GM06990 (cell line): Measurements from ENCODE around the gene PLXNA4.

ENCODE experiments used
- DNase-seq: peaks from one replicate; pipeline ENCODE4 v3.0.0-alpha.2; 2011; ENCODE audit not compliant: insufficient read length; ENCODE audit errors: extremely low read depth
- H3K27me3 ChIP-seq: replicated peaks from 2 replicates; pipeline ENCODE4 v1.6.0; 2011; ENCODE audit warnings: low read length; ENCODE audit not compliant: control insufficient read depth, insufficient read depth
- H3K36me3 ChIP-seq: 2 replicates; pipeline ENCODE4 v1.5.1; 2011; ENCODE audit warnings: low read length; ENCODE audit not compliant: control insufficient read depth, insufficient read depth
- H3K4me3 ChIP-seq: replicated peaks from 2 replicates; pipeline ENCODE4 v1.5.1; 2011; ENCODE audit warnings: low read depth, mild to moderate bottlenecking, control low read depth, low read length
- CTCF ChIP-seq: IDR thresholded peaks from 2 replicates; pipeline ENCODE4 v1.5.1; 2011; ENCODE audit warnings: low read length, control low read depth, mild to moderate bottlenecking, inconsistent platforms; ENCODE audit not compliant: insufficient read depth, poor library complexity, severe bottlenecking

PLXNA4 gene

GRCh38 chr7:132609222-132609621 is 33.0 kb upstream of the PLXNA4 start:
- Histone ChIP-seq H3K4me3 (no peak overlapping the region), H3K27me3 (no peaks in the 10 kb centered on the region; the same call in none of the 2 replicates), H3K36me3 (no peaks in the 10 kb centered on the region)
- no peak for TF ChIP-seq CTCF
- DNase-seq = no peak

- H3K27me3 ChIP-seq = no peaks in the 10 kb centered on the region; the same call in none of the 2 replicates
- no peak for TF ChIP-seq CTCF
- no peaks in the 10 kb centered on the region for H3K36me3 ChIP-seq
- DNase-seq = no peak
- no peak overlapping the region for H3K4me3 ChIP-seq
These were observed 32.3 kb upstream of the PLXNA4 start for GRCh38 chr7:132608523-132608922.

- no peak for TF ChIP-seq CTCF
These were observed 31.4 kb upstream of the PLXNA4 start for GRCh38 chr7:132607656-132608055.

GRCh38 chr7:132604121-132604520 is 27.9 kb upstream of the PLXNA4 start:
- no peak for TF ChIP-seq CTCF
- Histone ChIP-seq H3K36me3 (no peaks in the 10 kb centered on the region), H3K27me3 (no peaks in the 10 kb centered on the region; the same call in 1 of the 2 replicates), H3K4me3 (no peak overlapping the region)
- DNase-seq = no peak

More at GRCh38 chr7:132607656-132608055, 31.4 kb upstream of the PLXNA4 start:
- Histone ChIP-seq H3K4me3 (no peak overlapping the region), H3K27me3 (no peaks in the 10 kb centered on the region; the same call in none of the 2 replicates), H3K36me3 (no peaks in the 10 kb centered on the region)
- DNase-seq = no peak

- H3K27me3 ChIP-seq = no peaks in the 10 kb centered on the region; the same call in 1 of the 2 replicates
- no peak for TF ChIP-seq CTCF
These were observed 27.1 kb upstream of the PLXNA4 start for GRCh38 chr7:132603220-132603833.

GRCh38 chr7:132601783-132602182 is 25.5 kb upstream of the PLXNA4 start:
- no peak for DNase-seq
- H3K4me3 ChIP-seq = no peak overlapping the region
- H3K27me3 ChIP-seq = no peaks in the 10 kb centered on the region; the same call in 1 of the 2 replicates
- TF ChIP-seq CTCF = no peak
- no peaks in the 10 kb centered on the region for H3K36me3 ChIP-seq

More at GRCh38 chr7:132603220-132603833, 27.1 kb upstream of the PLXNA4 start:
- H3K4me3 ChIP-seq = no peak overlapping the region
- no peaks in the 10 kb centered on the region for H3K36me3 ChIP-seq
- no peak for DNase-seq
